Adrenal gland (tissue), 12 donors: Measurements from ENCODE around the gene ELMO3. TPM values are rescaled to one million over a fixed set of nuclear protein-coding genes. Genes with fewer than 3 reads are reported as not detected.

Source experiments
- DNase-seq, 7 donors: peaks; one replicate each; pipeline ENCODE4 v3.0.0-alpha.2; 2019 to 2020
- H3K27ac ChIP-seq, 5 donors: fragments of 200-600 bp; sonication (generic) in 4 of 5; 1 replicate in 3 of 5; 2 replicates in 2 of 5; pipeline versions ENCODE4 v1.5.1 to v1.8.0; 2016 to 2020; ENCODE audit warnings: mild to moderate bottlenecking in 1 of 5
- H3K27me3 ChIP-seq: fragments of 200-600 bp; 2 replicates; pipeline ENCODE4 v1.8.0; 2021
- H3K36me3 ChIP-seq, 2 donors: fragments of 200-600 bp; replicated peaks in 1 of 2; 1 replicate in 1 of 2; 2 replicates in 1 of 2; pipeline versions ENCODE4 v1.5.1 to v1.8.0; 2018 to 2022
- H3K4me1 ChIP-seq, 2 donors: fragments of 200-600 bp; replicated peaks in 1 of 2; 1 replicate in 1 of 2; 2 replicates in 1 of 2; pipeline versions ENCODE4 v1.5.1 to v1.8.0; 2018 to 2021
- H3K4me3 ChIP-seq, 4 donors: fragments of 200-600 bp; sonication (generic) in 3 of 4; one replicate each; pipeline ENCODE4 v1.5.1; 2016 to 2018
- H3K9me3 ChIP-seq, 3 donors: fragments of 200-600 bp; sonication (generic) in 1 of 3; replicated peaks in 1 of 3; 1 replicate in 2 of 3; 2 replicates in 1 of 3; pipeline versions ENCODE4 v1.5.1 to v1.8.0; 2016 to 2021
- POLR2A ChIP-seq, 2 donors: fragments of 450-650 bp; IDR thresholded peaks; one replicate each; pipeline ENCODE4 v1.6.1; 2017; ENCODE audit warnings: antibody characterized with exemption in 2 of 2, mild to moderate bottlenecking in 2 of 2, moderate library complexity in 1 of 2
- WGBS, 4 donors: extraction: QIAGEN DNeasy Blood & Tissue Kit in 2 of 4; methylation state at CpG; one replicate each; pipeline versions ENCODE4 v1.1.5 to v1.1.7; 2013 to 2017; 5-methylcytosine and 5-hydroxymethylcytosine counted together
- intact Hi-C, 2 donors: fragments of 100-400 bp; cut with DNase I; formaldehyde crosslinking; loops; one replicate each; pipeline versions ENCODE4 v1.14.1 to v1.15.0; 2022 to 2023
- microRNA counts, 2 donors: library from miRNA; unstranded; fragments of <30 nt; microRNA quantifications; one replicate each; lab custom pipeline; 2016
- microRNA-seq, 3 donors: library from miRNA; unstranded; fragments of <30 nt; microRNA quantifications; one replicate each; pipeline ENCODE4, GENCODE V29; 2017 to 2020
- polyA plus RNA-seq, 3 donors: library from polyadenylated mRNA; stranded (reverse); fragments of 200-250 nt in 2 of 3; fragments of 350-450 nt in 1 of 3; fragmentation: Illumina TruSeq in 1 of 3; extraction: RNeasy Lipid Tissue Mini Kit (QIAGEN cat#74804) in 1 of 3; gene quantifications; one replicate each; pipeline ENCODE4 v1.2.3, GENCODE V29; 2013 to 2014
- small RNA-seq, 2 donors: library from RNA; depleted of rRNA; stranded (forward); fragments of <200 nt; gene quantifications; one replicate each; pipeline ENCODE3, GENCODE V24; 2016
- total RNA-seq, 9 donors: library from RNA; depleted of rRNA in 4 of 9; stranded (reverse); fragments of >200 nt in 4 of 9; fragments of 120-200 nt in 1 of 9; fragmentation: NEBNext Ultra II Directional in 1 of 9; extraction: Animal tissue kit (Norgen Biotek cat#: 25700) in 1 of 9; gene quantifications; one replicate each; pipeline versions ENCODE4 v1.1.0 to v1.2.4, GENCODE V29; 2013 to 2023
- TF ChIP-seq, protein P1 (sequence below), 6 experiments: fragments of 450-650 bp in 4 of 6; fragments of 200-600 bp in 2 of 6; sonication (generic) in 1 of 6; IDR thresholded peaks; 1 replicate in 5 of 6; 2 replicates in 1 of 6; pipeline versions ENCODE4 v1.5.1 to v1.8.0; 2016 to 2021; ENCODE audit warnings: antibody characterized with exemption in 6 of 6, mild to moderate bottlenecking in 2 of 6, moderate library complexity in 1 of 6
- donor health status: healthy with polysubstance abuse.
- donor health status: Bipolar disorder and iron deficiency.
- donor health status: DM: yes; HTN: yes; CAD: no.
- donor health status: DM: no; HTN: no; CAD: no.
- donor health status: DM: no; HTN: no; CAD: no.
- donor health status: DM: yes; HTN: yes; CAD: no.

ELMO3 gene
- total and polyA plus RNA-seq, 12 donors: 0.18 to 7.0 (median 1.8) TPM

DNA sequence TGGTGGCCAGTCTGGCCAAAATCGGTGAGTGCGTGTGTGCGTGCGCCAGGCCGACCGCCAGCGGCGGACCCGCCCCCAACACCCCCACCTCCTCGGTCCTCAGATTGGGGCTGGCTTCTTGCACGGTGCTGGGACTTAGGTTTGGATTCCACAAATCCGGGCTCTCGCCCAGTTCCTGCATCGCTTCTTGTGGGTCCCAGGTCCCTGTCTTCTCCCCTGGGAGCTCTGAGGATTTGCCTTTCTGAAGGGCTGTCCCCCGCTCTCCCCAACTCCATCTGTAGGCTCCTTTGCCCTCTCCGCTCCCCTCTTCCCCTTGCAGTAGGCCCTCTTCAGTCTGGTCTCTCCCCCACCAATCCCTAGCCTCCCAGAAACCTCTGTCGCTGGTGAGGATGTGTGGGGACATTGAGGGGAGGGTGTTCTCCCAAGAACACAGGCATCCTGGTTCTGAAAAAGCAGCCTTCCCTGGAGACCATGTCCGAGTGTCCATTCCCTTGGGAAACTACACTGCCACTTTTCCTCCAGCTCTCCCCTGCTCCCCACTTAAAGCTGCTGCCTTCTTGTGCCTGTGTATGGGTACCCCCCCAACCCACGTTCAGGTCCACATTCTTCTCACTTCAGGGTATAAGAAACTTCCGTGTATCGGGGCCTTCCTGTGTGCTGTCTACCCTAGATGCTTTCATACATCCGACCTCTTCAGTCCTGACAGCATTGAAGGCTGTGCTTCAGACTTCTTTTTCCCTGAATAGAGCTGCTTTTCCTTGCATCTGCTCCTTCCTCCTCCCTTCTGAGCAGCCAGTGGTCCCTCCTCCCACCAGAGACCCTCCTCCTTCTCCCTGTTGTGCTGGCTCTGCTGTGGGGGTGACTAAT lies 50.5 kb downstream of the ELMO3 start:
- Histone ChIP-seq H3K27me3 (peaks cover 5% of the 10 kb centered on the region), H3K4me3 (peak overlapping the region in 2 of 4 donors; percentile 18 to 89), H3K4me1 (peaks cover 27 to 32% of the 10 kb centered on the region in 2 donors), H3K36me3 (no peaks in the 10 kb centered on the region), H3K9me3 (no peaks in the 10 kb centered on the region), H3K27ac (no peak overlapping the region)
- intact Hi-C loops: no loop called here
- peak in 3 of 7 donors; percentile 16 to 22 (median 19) for DNase-seq
- TF ChIP-seq, protein P1, sequence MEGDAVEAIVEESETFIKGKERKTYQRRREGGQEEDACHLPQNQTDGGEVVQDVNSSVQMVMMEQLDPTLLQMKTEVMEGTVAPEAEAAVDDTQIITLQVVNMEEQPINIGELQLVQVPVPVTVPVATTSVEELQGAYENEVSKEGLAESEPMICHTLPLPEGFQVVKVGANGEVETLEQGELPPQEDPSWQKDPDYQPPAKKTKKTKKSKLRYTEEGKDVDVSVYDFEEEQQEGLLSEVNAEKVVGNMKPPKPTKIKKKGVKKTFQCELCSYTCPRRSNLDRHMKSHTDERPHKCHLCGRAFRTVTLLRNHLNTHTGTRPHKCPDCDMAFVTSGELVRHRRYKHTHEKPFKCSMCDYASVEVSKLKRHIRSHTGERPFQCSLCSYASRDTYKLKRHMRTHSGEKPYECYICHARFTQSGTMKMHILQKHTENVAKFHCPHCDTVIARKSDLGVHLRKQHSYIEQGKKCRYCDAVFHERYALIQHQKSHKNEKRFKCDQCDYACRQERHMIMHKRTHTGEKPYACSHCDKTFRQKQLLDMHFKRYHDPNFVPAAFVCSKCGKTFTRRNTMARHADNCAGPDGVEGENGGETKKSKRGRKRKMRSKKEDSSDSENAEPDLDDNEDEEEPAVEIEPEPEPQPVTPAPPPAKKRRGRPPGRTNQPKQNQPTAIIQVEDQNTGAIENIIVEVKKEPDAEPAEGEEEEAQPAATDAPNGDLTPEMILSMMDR (IDR thresholded peaks at IDR 0.05): no peak
- TF ChIP-seq POLR2A (IDR thresholded peaks at IDR 0.05): no peak
- WGBS, 4 donors: 26 to 49% (median 37%) methylated on average over 9 to 22 of the region's 22 CpGs

DNA sequence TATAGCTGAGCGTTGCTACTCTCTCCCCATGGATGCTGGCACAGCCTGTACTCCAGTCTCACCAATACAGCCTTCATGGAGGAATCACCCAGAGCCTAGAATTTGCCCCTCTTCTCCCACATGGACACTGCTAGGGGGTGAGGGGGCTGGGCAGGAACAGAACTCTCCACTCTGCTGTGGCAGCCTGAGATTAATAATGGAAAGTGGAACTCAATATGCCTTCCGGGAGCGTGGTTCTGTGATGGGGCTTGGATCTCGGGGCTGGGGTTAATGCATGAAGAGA lies 51.1 kb downstream of the ELMO3 start:
- WGBS, 4 donors: 71 to 85% (median 81%) methylated on average over 4 of the region's 4 CpGs
- H3K27me3 ChIP-seq: peaks cover 5% of the 10 kb centered on the region
- no peaks in the 10 kb centered on the region for H3K9me3 ChIP-seq
- TF ChIP-seq, protein P1 (IDR thresholded peaks at IDR 0.05): no peak
- no peak for TF ChIP-seq POLR2A (IDR thresholded peaks at IDR 0.05)
- peaks cover 21 to 26% of the 10 kb centered on the region in 2 donors for H3K4me1 ChIP-seq
- intact Hi-C loops: no loop called here
- no peaks in the 10 kb centered on the region for H3K36me3 ChIP-seq
- no peak overlapping the region for H3K4me3 ChIP-seq
- DNase-seq: peak in 1 of 7 donors; percentile 4
- H3K27ac ChIP-seq: no peak overlapping the region

DNA sequence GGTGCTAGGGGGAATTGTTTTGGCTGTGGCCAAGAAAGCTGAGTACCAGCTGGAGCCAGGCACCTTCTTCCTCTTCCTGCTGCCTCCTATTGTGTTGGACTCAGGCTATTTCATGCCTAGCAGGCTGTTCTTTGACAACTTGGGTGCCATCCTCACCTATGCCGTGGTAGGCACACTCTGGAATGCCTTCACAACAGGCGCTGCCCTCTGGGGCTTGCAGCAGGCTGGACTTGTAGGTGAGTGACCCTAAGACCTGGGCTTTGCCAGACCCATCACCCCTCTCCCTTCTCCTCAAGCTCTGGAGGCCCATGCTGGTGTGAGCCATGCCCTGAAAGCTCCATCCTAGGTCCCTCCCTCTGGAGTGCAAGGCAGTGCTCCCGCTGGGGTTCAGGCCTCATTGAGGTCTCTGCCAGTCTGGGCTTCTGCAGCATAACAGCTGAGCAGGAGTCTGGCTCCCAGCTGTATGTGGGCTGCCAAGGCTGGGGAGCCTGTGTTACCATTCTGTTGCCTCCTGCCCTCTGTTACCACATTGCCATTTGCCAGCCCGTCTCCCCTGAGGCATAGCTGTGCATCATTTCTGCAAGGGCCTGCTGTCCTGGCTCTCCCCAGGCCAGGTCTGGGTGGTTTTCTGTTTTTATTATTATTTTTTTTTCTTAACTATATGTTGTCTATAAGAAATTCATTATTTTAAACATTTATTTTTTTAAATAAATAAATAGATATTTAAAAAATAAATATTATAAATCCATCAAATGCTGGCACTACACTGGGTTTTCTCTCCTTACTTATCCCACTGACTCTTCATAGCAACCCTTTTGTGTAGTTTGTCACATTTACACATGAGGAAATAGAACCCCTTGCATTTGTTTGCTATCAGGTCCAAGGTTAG lies 53.9 kb downstream of the ELMO3 start:
- Histone ChIP-seq H3K4me3 (no peak overlapping the region), H3K27ac (no peak overlapping the region), H3K36me3 (no peaks in the 10 kb centered on the region), H3K9me3 (no peaks in the 10 kb centered on the region), H3K27me3 (peaks cover 5% of the 10 kb centered on the region), H3K4me1 (peaks cover 12 to 13% of the 10 kb centered on the region in 2 donors)
- intact Hi-C loops: no loop called here
- DNase-seq: peak in 1 of 7 donors; percentile 6
- TF ChIP-seq, protein P1 (IDR thresholded peaks at IDR 0.05): no peak
- TF ChIP-seq POLR2A (IDR thresholded peaks at IDR 0.05): no peak
- WGBS, 4 donors: 76 to 94% (median 88%) methylated on average over 2 to 4 of the region's 4 CpGs

MicroRNAs within 50 kb of the gene (microRNA counts, 767-probe panel; counts per million panel counts)
- microRNA hsa-miR-328 (lab: Ali Mortazavi, UCI): 0 counts per million in 2 donors

Small RNAs within 50 kb of the gene (microRNA-seq; reads per million reads assigned to microRNA genes)
- gene MIR328: 230 to 1,595 (median 529) reads per million in 3 donors

Small RNAs within 50 kb of the gene (small RNA-seq; reads per million reads assigned to genes)
- gene MIR328: 7.1 to 12.1 reads per million in 2 donors

Other genes starting within 250 kb of the ELMO3 start
- 1 to 10 TPM in 5 of 9 donors, under 1 TPM in 3, not detected in 1; 0.23 to 1.7 (median 1.2) TPM for gene CES3, start 237.9 kb upstream of the ELMO3 start, total RNA-seq
- under 1 TPM; 0.22 to 0.67 (median 0.48) TPM for gene CES3, start 237.9 kb upstream of the ELMO3 start, polyA plus RNA-seq
- 10 to 100 TPM in 7 of 9 donors, 1 to 10 TPM in 2; 4.4 to 31.0 (median 15.6) TPM for gene CES4A, start 210.5 kb upstream of the ELMO3 start, total RNA-seq
- gene CES4A, start 210.5 kb upstream of the ELMO3 start, polyA plus RNA-seq: 100 to 1,000 TPM in 1 of 3 donors, 10 to 100 TPM in 1, 1 to 10 TPM in 1; 7.0 to 127 (median 80.3) TPM
- 10 to 100 TPM; 19.3 to 41.2 (median 31.5) TPM for gene CBFB, start 170.0 kb upstream of the ELMO3 start, total RNA-seq
- gene CBFB, start 170.0 kb upstream of the ELMO3 start, polyA plus RNA-seq: 10 to 100 TPM; 13.0 to 20.9 (median 13.5) TPM
- 10 to 100 TPM; 12.6 to 27.4 (median 14.5) TPM for gene PHAF1, start 89.2 kb upstream of the ELMO3 start, total RNA-seq
- 10 to 100 TPM in 2 of 3 donors, 1 to 10 TPM in 1; 9.0 to 13.7 (median 10.4) TPM for gene PHAF1, start 89.2 kb upstream of the ELMO3 start, polyA plus RNA-seq
- 10 to 100 TPM in 8 of 9 donors, 1 to 10 TPM in 1; 2.9 to 52.1 (median 28.6) TPM for gene B3GNT9, start 48.1 kb upstream of the ELMO3 start, total RNA-seq
- gene B3GNT9, start 48.1 kb upstream of the ELMO3 start, polyA plus RNA-seq: 10 to 100 TPM in 2 of 3 donors, 1 to 10 TPM in 1; 6.4 to 15.0 (median 11.9) TPM
- gene TRADD, start 39.2 kb upstream of the ELMO3 start, total RNA-seq: 10 to 100 TPM; 14.4 to 62.7 (median 33.8) TPM
- gene TRADD, start 39.2 kb upstream of the ELMO3 start, polyA plus RNA-seq: 10 to 100 TPM in 2 of 3 donors, 1 to 10 TPM in 1; 4.1 to 30.5 (median 19.6) TPM
- gene FBXL8, start 39.2 kb upstream of the ELMO3 start, total RNA-seq: 10 to 100 TPM in 7 of 9 donors, 1 to 10 TPM in 2; 3.6 to 58.3 (median 37.1) TPM
- gene FBXL8, start 39.2 kb upstream of the ELMO3 start, polyA plus RNA-seq: 10 to 100 TPM in 2 of 3 donors, 1 to 10 TPM in 1; 1.4 to 63.0 (median 27.3) TPM
- 100 to 1,000 TPM in 2 of 9 donors, 10 to 100 TPM in 6, 1 to 10 TPM in 1; 7.2 to 163 (median 39.8) TPM for gene HSF4, start 34.4 kb upstream of the ELMO3 start, total RNA-seq
- gene HSF4, start 34.4 kb upstream of the ELMO3 start, polyA plus RNA-seq: 100 to 1,000 TPM in 2 of 3 donors, 1 to 10 TPM in 1; 5.9 to 700 (median 234) TPM
- 100 to 1,000 TPM in 5 of 9 donors, 10 to 100 TPM in 4; 36.4 to 162 (median 108) TPM for gene NOL3, start 28.6 kb upstream of the ELMO3 start, total RNA-seq
- 100 to 1,000 TPM in 2 of 3 donors, 10 to 100 TPM in 1; 58.3 to 168 (median 150) TPM for gene NOL3, start 28.6 kb upstream of the ELMO3 start, polyA plus RNA-seq
- 100 to 1,000 TPM in 1 of 9 donors, 10 to 100 TPM in 8; 16.5 to 107 (median 47.9) TPM for gene MATCAP1, start 15.2 kb upstream of the ELMO3 start, total RNA-seq
- 100 to 1,000 TPM in 2 of 3 donors, 10 to 100 TPM in 1; 12.6 to 237 (median 112) TPM for gene MATCAP1, start 15.2 kb upstream of the ELMO3 start, polyA plus RNA-seq
- 10 to 100 TPM in 5 of 9 donors, 1 to 10 TPM in 4; 3.2 to 27.2 (median 11.1) TPM for gene EXOC3L1, start 9.0 kb upstream of the ELMO3 start, total RNA-seq
- 10 to 100 TPM in 2 of 3 donors, under 1 TPM in 1; 0.71 to 26.7 (median 19.9) TPM for gene EXOC3L1, start 9.0 kb upstream of the ELMO3 start, polyA plus RNA-seq
- gene E2F4, start 7.0 kb upstream of the ELMO3 start, total RNA-seq: 100 to 1,000 TPM in 1 of 9 donors, 10 to 100 TPM in 8; 47.7 to 122 (median 60.9) TPM
- 10 to 100 TPM; 44.4 to 81.0 (median 77.3) TPM for gene E2F4, start 7.0 kb upstream of the ELMO3 start, polyA plus RNA-seq
- gene TMEM208, start 28.0 kb downstream of the ELMO3 start, total RNA-seq: 10 to 100 TPM; 52.1 to 95.1 (median 68.7) TPM
- 100 to 1,000 TPM in 2 of 3 donors, 10 to 100 TPM in 1; 75.3 to 289 (median 209) TPM for gene TMEM208, start 28.0 kb downstream of the ELMO3 start, polyA plus RNA-seq
- gene FHOD1, start 48.4 kb downstream of the ELMO3 start, total RNA-seq: 10 to 100 TPM; 17.3 to 86.3 (median 43.3) TPM
- gene FHOD1, start 48.4 kb downstream of the ELMO3 start, polyA plus RNA-seq: 100 to 1,000 TPM in 1 of 3 donors, 10 to 100 TPM in 2; 16.6 to 148 (median 96.4) TPM
- 1 to 10 TPM in 3 of 9 donors, under 1 TPM in 5, not detected in 1; 0.09 to 2.1 (median 0.62) TPM for gene SLC9A5, start 49.8 kb downstream of the ELMO3 start, total RNA-seq
- gene SLC9A5, start 49.8 kb downstream of the ELMO3 start, polyA plus RNA-seq: 1 to 10 TPM in 2 of 3 donors, under 1 TPM in 1; 0.20 to 2.8 (median 2.7) TPM
- 10 to 100 TPM in 5 of 9 donors, 1 to 10 TPM in 4; 4.1 to 25.7 (median 10.1) TPM for gene PLEKHG4, start 80.4 kb downstream of the ELMO3 start, total RNA-seq
- gene PLEKHG4, start 80.4 kb downstream of the ELMO3 start, polyA plus RNA-seq: 10 to 100 TPM in 2 of 3 donors, 1 to 10 TPM in 1; 4.5 to 48.7 (median 27.5) TPM
- 1 to 10 TPM in 1 of 9 donors, under 1 TPM in 1, not detected in 7; 0.04 to 3.2 TPM for gene KCTD19, start 127.6 kb downstream of the ELMO3 start, total RNA-seq
- gene KCTD19, start 127.6 kb downstream of the ELMO3 start, polyA plus RNA-seq: under 1 TPM; 0.07 to 0.80 (median 0.18) TPM
- gene LRRC36, start 127.7 kb downstream of the ELMO3 start, total RNA-seq: 1 to 10 TPM in 1 of 9 donors, under 1 TPM in 3, not detected in 5; 0.15 to 4.7 (median 0.52) TPM
- gene LRRC36, start 127.7 kb downstream of the ELMO3 start, polyA plus RNA-seq: 1 to 10 TPM in 1 of 3 donors, under 1 TPM in 2; 0.24 to 1.9 (median 0.61) TPM
- gene TPPP3, start 194.4 kb downstream of the ELMO3 start, total RNA-seq: 10 to 100 TPM in 1 of 9 donors, 1 to 10 TPM in 7, not detected in 1; 1.1 to 12.8 (median 3.4) TPM
- 10 to 100 TPM in 2 of 3 donors, 1 to 10 TPM in 1; 9.4 to 22.7 (median 16.6) TPM for gene TPPP3, start 194.4 kb downstream of the ELMO3 start, polyA plus RNA-seq
- 10 to 100 TPM in 8 of 9 donors, 1 to 10 TPM in 1; 4.2 to 30.0 (median 13.6) TPM for gene ZDHHC1, start 217.3 kb downstream of the ELMO3 start, total RNA-seq
- 1 to 10 TPM; 1.3 to 8.5 (median 7.9) TPM for gene ZDHHC1, start 217.3 kb downstream of the ELMO3 start, polyA plus RNA-seq
- 10 to 100 TPM in 2 of 9 donors, 1 to 10 TPM in 6, under 1 TPM in 1; 0.69 to 12.3 (median 6.2) TPM for gene HSD11B2, start 232.0 kb downstream of the ELMO3 start, total RNA-seq
- 1 to 10 TPM; 1.8 to 3.7 (median 3.5) TPM for gene HSD11B2, start 232.0 kb downstream of the ELMO3 start, polyA plus RNA-seq